Measurements from ENCODE around the gene COPS7A. TPM values are rescaled to one million over a fixed set of nuclear protein-coding genes. Genes with fewer than 3 reads are reported as not detected.

Gene COPS7A
- total and polyA plus RNA-seq, 9 of the 15 experiments (the other 6 are each of a cell fraction or from before 2014, with no cell fraction given), result 12.7 to 36.0 (median 24.3) TPM

DNA sequence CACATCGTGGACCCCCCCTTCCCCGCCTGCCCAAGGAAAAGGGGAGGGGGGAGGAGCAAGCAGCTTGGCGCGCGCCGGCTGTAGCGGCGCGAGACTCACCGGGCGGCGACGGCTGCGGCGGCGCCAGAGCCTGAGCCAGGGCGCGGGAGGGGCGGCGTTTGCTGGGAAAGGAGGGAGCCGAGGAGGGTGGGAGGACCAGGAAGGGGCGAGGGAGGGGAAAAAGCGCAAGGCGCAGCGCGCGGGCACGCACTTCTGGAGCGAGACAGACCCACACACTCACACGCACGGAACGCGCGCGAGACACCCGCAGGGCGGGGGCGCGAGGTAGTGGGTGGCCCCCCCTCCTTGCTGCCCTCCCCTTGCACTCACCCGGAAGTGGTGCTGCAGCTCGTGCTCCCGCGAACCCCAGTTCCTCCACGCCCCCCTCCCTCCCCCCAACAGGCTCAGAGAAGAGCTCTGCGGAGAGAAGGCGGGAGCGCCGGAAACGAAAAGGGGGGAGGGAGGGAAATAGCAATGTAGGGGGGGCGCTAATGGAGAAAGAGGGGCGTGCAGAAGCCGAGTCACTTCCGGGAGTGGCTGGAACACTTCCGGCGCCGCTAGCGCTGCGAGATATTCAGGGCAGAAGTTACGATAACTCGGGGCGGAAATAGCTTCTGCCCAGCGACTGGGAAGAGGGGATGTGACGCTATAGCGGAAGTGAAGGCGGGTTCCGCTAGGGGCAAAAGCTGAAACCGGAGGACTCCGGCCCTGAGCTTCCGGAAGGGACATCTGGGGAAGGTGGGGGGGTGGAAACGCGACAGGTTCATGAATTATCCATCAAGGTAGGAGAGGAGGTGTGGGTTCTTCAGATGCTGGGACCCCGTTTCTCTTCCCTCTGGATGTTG is 34.6 kb upstream of the COPS7A start, which contains the start of gene ZNF384 (continued):
- TF ChIP-seq STAT5A (IDR thresholded peaks at IDR 0.05; ENCODE audit: borderline replicate concordance, low read length), result no peak
- TF ChIP-seq ZNF764 (CRISPR knock-in tag; IDR thresholded peaks at IDR 0.05; ENCODE audit: low read depth), result no peak
- TF ChIP-seq, protein P1, sequence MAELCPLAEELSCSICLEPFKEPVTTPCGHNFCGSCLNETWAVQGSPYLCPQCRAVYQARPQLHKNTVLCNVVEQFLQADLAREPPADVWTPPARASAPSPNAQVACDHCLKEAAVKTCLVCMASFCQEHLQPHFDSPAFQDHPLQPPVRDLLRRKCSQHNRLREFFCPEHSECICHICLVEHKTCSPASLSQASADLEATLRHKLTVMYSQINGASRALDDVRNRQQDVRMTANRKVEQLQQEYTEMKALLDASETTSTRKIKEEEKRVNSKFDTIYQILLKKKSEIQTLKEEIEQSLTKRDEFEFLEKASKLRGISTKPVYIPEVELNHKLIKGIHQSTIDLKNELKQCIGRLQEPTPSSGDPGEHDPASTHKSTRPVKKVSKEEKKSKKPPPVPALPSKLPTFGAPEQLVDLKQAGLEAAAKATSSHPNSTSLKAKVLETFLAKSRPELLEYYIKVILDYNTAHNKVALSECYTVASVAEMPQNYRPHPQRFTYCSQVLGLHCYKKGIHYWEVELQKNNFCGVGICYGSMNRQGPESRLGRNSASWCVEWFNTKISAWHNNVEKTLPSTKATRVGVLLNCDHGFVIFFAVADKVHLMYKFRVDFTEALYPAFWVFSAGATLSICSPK (IDR thresholded peaks at IDR 0.05; ENCODE audit: borderline replicate concordance), result no peak
- TF ChIP-seq TRIM28 (IDR thresholded peaks at IDR 0.05), result no peak
- TF ChIP-seq KDM1A (IDR thresholded peaks at IDR 0.05), result peak in 1 of 2 experiments; percentile 19; a peak in 1 of 4 replicates
- peak; percentile 58 for TF ChIP-seq TAF1 (IDR thresholded peaks at IDR 0.05; ENCODE audit: control insufficient read depth, extremely low read depth, insufficient read depth, low read length, severe bottlenecking)
- no peak for TF ChIP-seq RBM15 (IDR thresholded peaks at IDR 0.05; ENCODE audit: insufficient read depth, low read length)
- TF ChIP-seq SMC3 (conservative IDR thresholded peaks at IDR 0.05; ENCODE audit: insufficient read depth, low read depth, low read length), result no peak
- 0 out of 2 replicates have a peak, but pooled peaks have one; percentile 32 for TF ChIP-seq RNF2 (IDR thresholded peaks at IDR 0.05)
- TF ChIP-seq ZNF24 (IDR thresholded peaks at IDR 0.05), result peak; percentile 19; the same call in 1 of the 2 replicates
- TF ChIP-seq, protein P2, sequence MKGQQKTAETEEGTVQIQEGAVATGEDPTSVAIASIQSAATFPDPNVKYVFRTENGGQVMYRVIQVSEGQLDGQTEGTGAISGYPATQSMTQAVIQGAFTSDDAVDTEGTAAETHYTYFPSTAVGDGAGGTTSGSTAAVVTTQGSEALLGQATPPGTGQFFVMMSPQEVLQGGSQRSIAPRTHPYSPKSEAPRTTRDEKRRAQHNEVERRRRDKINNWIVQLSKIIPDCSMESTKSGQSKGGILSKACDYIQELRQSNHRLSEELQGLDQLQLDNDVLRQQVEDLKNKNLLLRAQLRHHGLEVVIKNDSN (CRISPR knock-in tag; IDR thresholded peaks at IDR 0.05), result no peak
- peak; percentile 83 for TF ChIP-seq MBD2 (IDR thresholded peaks at IDR 0.05; ENCODE audit: borderline replicate concordance, low read depth)
- peak; percentile 73; the same call in 1 of the 2 replicates for TF ChIP-seq FOSL1 (tag; conservative IDR thresholded peaks at IDR 0.05)
- no peak for TF ChIP-seq CBX5 (IDR thresholded peaks at IDR 0.05; ENCODE audit: borderline replicate concordance, low read depth)

Measured in K562 (cell line).